ENCODE results near the gene SIGLEC7.

DNA sequence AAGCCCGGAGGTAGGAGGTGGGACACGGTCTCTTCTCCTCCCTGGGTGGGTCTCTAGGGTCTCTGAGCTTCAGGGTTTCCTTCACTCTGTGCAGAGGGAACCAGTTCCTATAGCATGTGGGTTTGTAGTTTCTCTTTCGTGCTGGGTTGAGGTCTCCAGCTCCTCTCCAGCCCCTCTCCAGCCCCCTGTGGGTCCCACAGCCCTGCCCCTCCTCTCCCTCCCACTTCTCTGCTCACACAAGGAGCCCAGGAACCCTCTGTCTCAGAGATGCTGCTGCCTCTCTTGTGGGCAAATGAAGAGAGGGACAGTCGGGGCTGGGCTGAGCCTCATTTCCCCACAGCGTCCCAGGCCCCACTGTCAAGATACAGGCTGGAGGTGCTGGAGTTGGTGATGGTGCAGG, 1.4 kb downstream of the SIGLEC7 start:
- TF ChIP-seq, protein P1, sequence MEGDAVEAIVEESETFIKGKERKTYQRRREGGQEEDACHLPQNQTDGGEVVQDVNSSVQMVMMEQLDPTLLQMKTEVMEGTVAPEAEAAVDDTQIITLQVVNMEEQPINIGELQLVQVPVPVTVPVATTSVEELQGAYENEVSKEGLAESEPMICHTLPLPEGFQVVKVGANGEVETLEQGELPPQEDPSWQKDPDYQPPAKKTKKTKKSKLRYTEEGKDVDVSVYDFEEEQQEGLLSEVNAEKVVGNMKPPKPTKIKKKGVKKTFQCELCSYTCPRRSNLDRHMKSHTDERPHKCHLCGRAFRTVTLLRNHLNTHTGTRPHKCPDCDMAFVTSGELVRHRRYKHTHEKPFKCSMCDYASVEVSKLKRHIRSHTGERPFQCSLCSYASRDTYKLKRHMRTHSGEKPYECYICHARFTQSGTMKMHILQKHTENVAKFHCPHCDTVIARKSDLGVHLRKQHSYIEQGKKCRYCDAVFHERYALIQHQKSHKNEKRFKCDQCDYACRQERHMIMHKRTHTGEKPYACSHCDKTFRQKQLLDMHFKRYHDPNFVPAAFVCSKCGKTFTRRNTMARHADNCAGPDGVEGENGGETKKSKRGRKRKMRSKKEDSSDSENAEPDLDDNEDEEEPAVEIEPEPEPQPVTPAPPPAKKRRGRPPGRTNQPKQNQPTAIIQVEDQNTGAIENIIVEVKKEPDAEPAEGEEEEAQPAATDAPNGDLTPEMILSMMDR (IDR thresholded peaks at IDR 0.05): no peak
- TF ChIP-seq FOXJ3 (CRISPR knock-in tag; IDR thresholded peaks at IDR 0.05) (no peak), TAF1 (IDR thresholded peaks at IDR 0.05; ENCODE audit: borderline replicate concordance, low read depth, low read length) (no peak), EP300 (IDR thresholded peaks at IDR 0.05; ENCODE audit: borderline replicate concordance in 1 of 2, low read depth in 1 of 2, low read length in 1 of 2) (no peak), CHD2 (IDR thresholded peaks at IDR 0.05; ENCODE audit: low read length, partially characterized antibody) (no peak), SMC3 (IDR thresholded peaks at IDR 0.05; ENCODE audit: low read depth, low read length) (no peak), JUND (IDR thresholded peaks at IDR 0.05) (no peak), EZH2phosphoT487 (IDR thresholded peaks at IDR 0.05; ENCODE audit: borderline replicate concordance, low read depth) (no peak)

All from SK-N-SH (cell line).